Panc1 (cell line): ENCODE data around the gene DOK6.

Experiments used
- CTCF ChIP-seq: fragments of 450-650 bp; IDR thresholded peaks from 2 replicates; pipeline ENCODE4 v1.5.1; 2017; ENCODE audit warnings: mild to moderate bottlenecking
- POLR2AphosphoS5 ChIP-seq: IDR thresholded peaks from 2 replicates; pipeline ENCODE4 v1.6.1; 2012; ENCODE audit warnings: mild to moderate bottlenecking, low read depth, low read length, moderate library complexity
- REST ChIP-seq, 2 experiments: IDR thresholded peaks; 2 replicates each; pipeline ENCODE4 v1.6.1; 2011 to 2012; ENCODE audit warnings: low read depth in 2 of 2, control low read depth in 1 of 2, low read length in 1 of 2, mild to moderate bottlenecking in 1 of 2, moderate library complexity in 1 of 2; ENCODE audit not compliant: insufficient read depth in 1 of 2
- SIN3A ChIP-seq: IDR thresholded peaks from 2 replicates; pipeline ENCODE4 v1.6.1; 2012; ENCODE audit warnings: low read depth, mild to moderate bottlenecking, low read length, moderate library complexity, borderline replicate concordance; ENCODE audit not compliant: insufficient read depth
- TCF7L2 ChIP-seq: IDR thresholded peaks from 2 replicates; pipeline ENCODE4 v1.6.1; 2011; ENCODE audit warnings: mild to moderate bottlenecking, low read depth, low read length, inconsistent platforms

- TF ChIP-seq CTCF (no peak), REST (IDR thresholded peaks at IDR 0.05; ENCODE audit: insufficient read depth in 1 of 2, low read depth in 2 of 2, low read length in 1 of 2) (no peak), POLR2AphosphoS5 (no peak), SIN3A (no peak), TCF7L2 (no peak)
These were observed 352.2 kb downstream of the DOK6 start for GRCh38 chr18:69752737-69753380.
